Stimulated activated CD8-positive, alpha-beta memory T cell treated with anti-CD3 and anti-CD28 coated beads, Interleukin-4, amount 100 ng/mL, for 1 hour (primary cell): ENCODE data around the gene SLC6A19.
A peak's percentile ranks its signal among the peaks of the same experiment; 100 is the strongest.

Experiments
- DNase-seq, 2 donors: peaks; one replicate each; pipeline ENCODE4 v3.0.0-alpha.2; 2020; ENCODE audit warnings: low read depth in 2 of 2, low spot score in 1 of 2

Gene SLC6A19

GRCh38 chr5:1241509-1242080 is 40.2 kb downstream of the SLC6A19 start:
- no peak for DNase-seq

- no peak for DNase-seq
Observed at GRCh38 chr5:1242733-1243486, 41.5 kb downstream of the SLC6A19 start.

GRCh38 chr5:1243487-1244130 is 42.2 kb downstream of the SLC6A19 start:
- no peak for DNase-seq

- DNase-seq = no peak
Observed at GRCh38 chr5:1244255-1244654, 42.9 kb downstream of the SLC6A19 start.

GRCh38 chr5:1244976-1245375 is 43.6 kb downstream of the SLC6A19 start:
- DNase-seq = no peak

- no peak for DNase-seq
Observed at GRCh38 chr5:1245905-1246576, 44.6 kb downstream of the SLC6A19 start.

- DNase-seq = no peak
Observed at GRCh38 chr5:1246711-1247431, 45.5 kb downstream of the SLC6A19 start.

GRCh38 chr5:1247811-1248210 is 46.4 kb downstream of the SLC6A19 start:
- no peak for DNase-seq

- no peak for DNase-seq
Observed at GRCh38 chr5:1249366-1250280, 48.2 kb downstream of the SLC6A19 start.

GRCh38 chr5:1251678-1252580 is 50.5 kb downstream of the SLC6A19 start:
- no peak for DNase-seq

GRCh38 chr5:1252681-1253080 is 51.3 kb downstream of the SLC6A19 start:
- no peak for DNase-seq

GRCh38 chr5:1253456-1254105 is 52.2 kb downstream of the SLC6A19 start:
- DNase-seq = no peak

GRCh38 chr5:1254196-1254595 is 52.8 kb downstream of the SLC6A19 start:
- no peak for DNase-seq

- DNase-seq = peak; percentile 3 to 8
Observed at GRCh38 chr5:1255081-1255561, 53.7 kb downstream of the SLC6A19 start.

- DNase-seq = no peak
Observed at GRCh38 chr5:1256776-1257175, 55.4 kb downstream of the SLC6A19 start.

GRCh38 chr5:1257363-1257762 is 56.0 kb downstream of the SLC6A19 start:
- DNase-seq = no peak

GRCh38 chr5:1257841-1258240 is 56.4 kb downstream of the SLC6A19 start:
- no peak for DNase-seq

GRCh38 chr5:1259806-1260480 is 58.5 kb downstream of the SLC6A19 start:
- no peak for DNase-seq
